Endothelial cell of umbilical vein (primary cell): ENCODE measurements around the gene CACNA2D3. TPM values are rescaled to one million over a fixed set of nuclear protein-coding genes. Genes with fewer than 3 reads are reported as not detected.

ENCODE experiments used
- BruUV-seq: library from RNA; stranded (reverse); fragments of 400-500 nt; replicated peaks from 2 replicates; lab custom pipeline; 2021; lab: Mats Ljungman, UMichigan
- CTCF ChIA-PET: fragments of 300-600, 350-600 bp; sonication (Branson Sonifier 250); formaldehyde crosslinking; loops from one replicate; lab custom pipeline; 2021; ENCODE audit warnings: antibody characterized with exemption, inconsistent platforms; lab: Charles Lee
- POLR2A ChIA-PET: fragments of 300-600, 350-600 bp; sonication (Branson Sonifier 250); formaldehyde crosslinking; loops from one replicate; lab custom pipeline; 2021; ENCODE audit warnings: antibody characterized with exemption, inconsistent platforms; lab: Charles Lee
- DNase-seq: peaks from one replicate; pipeline ENCODE4 v3.0.0-alpha.2; 2011; ENCODE audit warnings: low read depth, low spot score
- FAIRE-seq: peaks from 2 replicates; lab custom pipeline; 2011; peaks lifted over from hg19 to GRCh38; lab: Jason Lieb, UNC
- H2AFZ ChIP-seq: 2 replicates; pipeline ENCODE4 v1.6.0; 2012; ENCODE audit warnings: low read depth, low read length, control low read depth, inconsistent platforms
- H3K27ac ChIP-seq: 2 replicates; pipeline ENCODE4 v1.5.1; 2011; ENCODE audit warnings: low read depth, mild to moderate bottlenecking, control low read depth, low read length, moderate library complexity; ENCODE audit not compliant: insufficient read depth
- H3K27me3 ChIP-seq, 2 experiments: 2 replicates each; pipeline versions ENCODE4 v1.6.0 to v1.6.1; 2011; ENCODE audit warnings: low read length in 2 of 2, mixed read lengths in 1 of 2; ENCODE audit not compliant: control insufficient read depth in 2 of 2, insufficient read depth in 2 of 2
- H3K36me3 ChIP-seq, 2 experiments: 2 replicates in 1 of 2; 3 replicates in 1 of 2; pipeline ENCODE4 v1.5.1; 2011; ENCODE audit warnings: low read length in 2 of 2, mild to moderate bottlenecking in 1 of 2, moderate library complexity in 1 of 2; ENCODE audit not compliant: control insufficient read depth in 2 of 2, insufficient read depth in 2 of 2; ENCODE audit errors: extremely low read depth in 1 of 2
- H3K4me1 ChIP-seq: 3 replicates; pipeline ENCODE4 v1.5.1; 2011; ENCODE audit warnings: mild to moderate bottlenecking, low read length; ENCODE audit not compliant: control insufficient read depth, insufficient read depth; ENCODE audit errors: extremely low read depth
- H3K4me2 ChIP-seq: 2 replicates; pipeline ENCODE4 v1.6.1; 2011; ENCODE audit warnings: low read length, control low read depth, mixed read lengths; ENCODE audit not compliant: insufficient read depth
- H3K4me3 ChIP-seq, 3 experiments: fragments of 200-600 bp in 1 of 3; sonication (generic), shearing (Covaris generic) in 1 of 3; replicated peaks in 1 of 3; 2 replicates each; pipeline ENCODE4 v1.5.1; 2011 to 2016; ENCODE audit warnings: control low read depth in 3 of 3, low read length in 3 of 3, mild to moderate bottlenecking in 2 of 3, inconsistent platforms in 1 of 3, low read depth in 1 of 3, moderate library complexity in 1 of 3; ENCODE audit not compliant: insufficient read depth in 1 of 3
- H3K79me2 ChIP-seq: 2 replicates; pipeline ENCODE4 v1.6.0; 2012; ENCODE audit warnings: low read length, inconsistent platforms; ENCODE audit not compliant: control insufficient read depth, insufficient read depth
- H3K9ac ChIP-seq: replicated peaks from 2 replicates; pipeline ENCODE3; 2011; ENCODE audit warnings: low read length, control low read depth; ENCODE audit not compliant: insufficient read depth; ENCODE audit errors: extremely low read depth
- H3K9me1 ChIP-seq: replicated peaks from 3 replicates; pipeline ENCODE4 v1.6.0; 2011; ENCODE audit warnings: mild to moderate bottlenecking, low read length; ENCODE audit not compliant: control insufficient read depth, insufficient read depth; ENCODE audit errors: extremely low read depth
- H3K9me3 ChIP-seq: replicated peaks from 2 replicates; pipeline ENCODE4 v1.5.1; 2012; ENCODE audit warnings: low read length, inconsistent platforms; ENCODE audit not compliant: control insufficient read depth, insufficient read depth
- H4K20me1 ChIP-seq: replicated peaks from 2 replicates; pipeline ENCODE3; 2011; ENCODE audit warnings: mild to moderate bottlenecking, low read length; ENCODE audit not compliant: control insufficient read depth, insufficient read depth; ENCODE audit errors: extremely low read depth
- CTCF ChIP-seq, 2 donors: IDR thresholded peaks; 1 replicate in 1 of 2; 2 replicates in 1 of 2; pipeline ENCODE4 v1.5.1; 2011; ENCODE audit warnings: low read length in 2 of 2, mild to moderate bottlenecking in 2 of 2, moderate library complexity in 2 of 2, control low read depth in 1 of 2, inconsistent platforms in 1 of 2, low read depth in 1 of 2; ENCODE audit not compliant: insufficient read depth in 1 of 2; ENCODE audit errors: extremely low read depth in 1 of 2
- EZH2 ChIP-seq: IDR thresholded peaks from 2 replicates; pipeline ENCODE4 v1.6.1; 2012; ENCODE audit warnings: borderline replicate concordance, low read depth, mild to moderate bottlenecking, moderate library complexity, low read length, inconsistent platforms; ENCODE audit not compliant: severe bottlenecking
- FOS ChIP-seq: IDR thresholded peaks from 2 replicates; pipeline ENCODE4 v1.6.1; 2011; ENCODE audit warnings: mild to moderate bottlenecking, low read length, moderate library complexity, borderline replicate concordance; ENCODE audit not compliant: insufficient read depth
- GATA2 ChIP-seq: IDR thresholded peaks from 2 replicates; pipeline ENCODE4 v1.7.0; 2011; ENCODE audit warnings: low read depth, mild to moderate bottlenecking, moderate library complexity, mixed read lengths, low read length; ENCODE audit not compliant: insufficient read length, insufficient read depth
- JUN ChIP-seq: IDR thresholded peaks from 2 replicates; pipeline ENCODE4 v1.6.1; 2011; ENCODE audit warnings: borderline replicate concordance, low read depth; ENCODE audit not compliant: insufficient read length, insufficient read depth
- MAX ChIP-seq: IDR thresholded peaks from 2 replicates; pipeline ENCODE4 v1.6.1; 2011; ENCODE audit not compliant: insufficient read depth, insufficient read length
- MYC ChIP-seq: IDR thresholded peaks from one replicate; pipeline ENCODE4 v1.6.1; 2011; ENCODE audit warnings: mild to moderate bottlenecking, low read depth, low read length
- POLR2A ChIP-seq: IDR thresholded peaks from 2 replicates; pipeline ENCODE4 v1.6.1; 2012; ENCODE audit warnings: low read depth, mild to moderate bottlenecking, control low read depth, low read length
- POLR2AphosphoS5 ChIP-seq: IDR thresholded peaks from 2 replicates; pipeline ENCODE4 v1.6.1; 2012; ENCODE audit warnings: low read depth, mild to moderate bottlenecking, control low read depth, low read length, moderate library complexity; ENCODE audit not compliant: insufficient read depth
- dilution Hi-C: fragments of 300-500 bp; cut with MboI; formaldehyde crosslinking; loops from one replicate; pipeline ENCODE4 v1.15.0; 2019; ENCODE audit warnings: low sequenced_read_pairs; ENCODE audit not compliant: extremely low pct_ligation_motif_present
- intact Hi-C: fragments of 100-400 bp; cut with micrococcal nuclease; formaldehyde crosslinking; loops from one replicate; pipeline ENCODE4 v1.10.0; 2022
- polyA plus RNA-seq, 4 experiments: library from polyadenylated mRNA; depleted of rRNA in 3 of 4; stranded (reverse) in 3 of 4; unstranded in 1 of 4; fragments of >200 nt; gene quantifications; 2 replicates each; pipeline versions ENCODE4 v1.2.1 to v1.2.3, GENCODE V29; 2011 to 2012; ENCODE audit warnings: missing spikeins in 1 of 4
- total RNA-seq: library from RNA; stranded (reverse); gene quantifications from 2 replicates; pipeline ENCODE4 v1.2.3, GENCODE V29; 2021

Gene CACNA2D3
- total and polyA plus RNA-seq, 2 donors (not counting 3 experiments of a cell fraction or from before 2014, with no cell fraction given): not detected

GRCh38 chr3:54212723-54213122, 90.4 kb downstream of the CACNA2D3 start:
- POLR2A ChIA-PET: no interaction called here
- intact Hi-C loops: no loop called here
- dilution Hi-C loops: no loop called here
- Histone ChIP-seq H3K4me2 (no peak overlapping the region), H3K9me3 (peaks cover 7% of the 10 kb centered on the region), H2AFZ (no peak overlapping the region), H3K9me1 (no peaks in the 10 kb centered on the region), H3K27me3 (no peaks in the 10 kb centered on the region), H3K27ac (no peak overlapping the region), H4K20me1 (no peaks in the 10 kb centered on the region), H3K4me3 (no peak overlapping the region), H3K79me2 (no peaks in the 10 kb centered on the region), H3K9ac (no peak overlapping the region), H3K36me3 (no peaks in the 10 kb centered on the region), H3K4me1 (no peaks in the 10 kb centered on the region)
- FAIRE-seq: no peak
- CTCF ChIA-PET: no interaction called here
- no peak for DNase-seq
- TF ChIP-seq CTCF (IDR thresholded peaks at IDR 0.05; ENCODE audit: extremely low read depth in 1 of 2, insufficient read depth in 1 of 2, low read depth in 1 of 2, low read length in 2 of 2) (no peak), MAX (no peak), POLR2A (no peak), JUN (no peak), EZH2 (no peak), MYC (no peak), POLR2AphosphoS5 (no peak), FOS (no peak), GATA2 (no peak)
- no TSS peak for BruUV-seq
